ENCODE data around the gene NEIL3.

Gene NEIL3

GRCh38 chr4:177356206-177356605 is 46.5 kb downstream of the NEIL3 start:
- Histone ChIP-seq H3K4me1 (no peaks in the 10 kb centered on the region), H3K4me3 (no peak overlapping the region), H3K9me3 (no peaks in the 10 kb centered on the region), H3K36me3 (no peaks in the 10 kb centered on the region), H3K27me3 (no peaks in the 10 kb centered on the region), H3K27ac (no peak overlapping the region)
- TF ChIP-seq, protein P1, sequence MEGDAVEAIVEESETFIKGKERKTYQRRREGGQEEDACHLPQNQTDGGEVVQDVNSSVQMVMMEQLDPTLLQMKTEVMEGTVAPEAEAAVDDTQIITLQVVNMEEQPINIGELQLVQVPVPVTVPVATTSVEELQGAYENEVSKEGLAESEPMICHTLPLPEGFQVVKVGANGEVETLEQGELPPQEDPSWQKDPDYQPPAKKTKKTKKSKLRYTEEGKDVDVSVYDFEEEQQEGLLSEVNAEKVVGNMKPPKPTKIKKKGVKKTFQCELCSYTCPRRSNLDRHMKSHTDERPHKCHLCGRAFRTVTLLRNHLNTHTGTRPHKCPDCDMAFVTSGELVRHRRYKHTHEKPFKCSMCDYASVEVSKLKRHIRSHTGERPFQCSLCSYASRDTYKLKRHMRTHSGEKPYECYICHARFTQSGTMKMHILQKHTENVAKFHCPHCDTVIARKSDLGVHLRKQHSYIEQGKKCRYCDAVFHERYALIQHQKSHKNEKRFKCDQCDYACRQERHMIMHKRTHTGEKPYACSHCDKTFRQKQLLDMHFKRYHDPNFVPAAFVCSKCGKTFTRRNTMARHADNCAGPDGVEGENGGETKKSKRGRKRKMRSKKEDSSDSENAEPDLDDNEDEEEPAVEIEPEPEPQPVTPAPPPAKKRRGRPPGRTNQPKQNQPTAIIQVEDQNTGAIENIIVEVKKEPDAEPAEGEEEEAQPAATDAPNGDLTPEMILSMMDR (IDR thresholded peaks at IDR 0.05): no peak
- no peak for DNase-seq
- intact Hi-C loops (cut with DNase I; ENCODE audit: low total_unique reads): no loop called here

GRCh38 chr4:177356921-177357320 is 47.2 kb downstream of the NEIL3 start:
- Histone ChIP-seq H3K36me3 (no peaks in the 10 kb centered on the region), H3K27me3 (no peaks in the 10 kb centered on the region), H3K4me1 (no peaks in the 10 kb centered on the region), H3K27ac (no peak overlapping the region), H3K9me3 (no peaks in the 10 kb centered on the region), H3K4me3 (no peak overlapping the region)
- TF ChIP-seq, protein P1 (IDR thresholded peaks at IDR 0.05): no peak
- no peak for DNase-seq
- intact Hi-C loops (cut with DNase I; ENCODE audit: low total_unique reads): no loop called here

- intact Hi-C loops (cut with DNase I; ENCODE audit: low total_unique reads): no loop called here
Observed at GRCh38 chr4:177367336-177367735, 57.7 kb downstream of the NEIL3 start.

DNA sequence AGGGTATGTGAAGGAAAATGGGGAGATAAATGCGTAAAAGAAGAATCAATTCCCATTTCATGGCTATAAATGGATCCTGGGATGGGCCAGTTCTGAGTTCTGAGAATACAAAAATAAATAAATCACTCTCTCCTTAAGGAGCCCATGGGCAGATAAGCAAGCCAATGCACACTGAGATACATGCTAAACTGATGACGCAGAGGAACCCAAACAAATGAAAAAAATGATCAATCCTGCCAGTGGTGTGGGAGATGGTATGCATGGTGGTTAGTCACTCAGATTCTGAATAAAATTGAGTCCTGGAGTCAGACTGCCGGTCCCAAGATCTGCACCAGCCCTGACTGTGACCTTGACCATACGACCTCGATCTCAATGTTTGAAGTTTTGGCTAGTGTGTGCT is 59.7 kb downstream of the NEIL3 start:
- H3K27me3 ChIP-seq: no peaks in the 10 kb centered on the region
- no peak overlapping the region for H3K27ac ChIP-seq
- intact Hi-C loops (cut with DNase I; ENCODE audit: low total_unique reads): no loop called here
- no peaks in the 10 kb centered on the region for H3K9me3 ChIP-seq
- no peak overlapping the region for H3K4me3 ChIP-seq
- DNase-seq: no peak
- H3K36me3 ChIP-seq: no peaks in the 10 kb centered on the region
- TF ChIP-seq, protein P1 (IDR thresholded peaks at IDR 0.05): no peak
- H3K4me1 ChIP-seq: no peaks in the 10 kb centered on the region

More at GRCh38 chr4:177367336-177367735, 57.7 kb downstream of the NEIL3 start:
- Histone ChIP-seq H3K36me3 (no peaks in the 10 kb centered on the region), H3K27ac (no peak overlapping the region), H3K4me3 (no peak overlapping the region), H3K4me1 (no peaks in the 10 kb centered on the region), H3K27me3 (no peaks in the 10 kb centered on the region), H3K9me3 (no peaks in the 10 kb centered on the region)
- TF ChIP-seq, protein P1 (IDR thresholded peaks at IDR 0.05): no peak
- no peak for DNase-seq

DNA sequence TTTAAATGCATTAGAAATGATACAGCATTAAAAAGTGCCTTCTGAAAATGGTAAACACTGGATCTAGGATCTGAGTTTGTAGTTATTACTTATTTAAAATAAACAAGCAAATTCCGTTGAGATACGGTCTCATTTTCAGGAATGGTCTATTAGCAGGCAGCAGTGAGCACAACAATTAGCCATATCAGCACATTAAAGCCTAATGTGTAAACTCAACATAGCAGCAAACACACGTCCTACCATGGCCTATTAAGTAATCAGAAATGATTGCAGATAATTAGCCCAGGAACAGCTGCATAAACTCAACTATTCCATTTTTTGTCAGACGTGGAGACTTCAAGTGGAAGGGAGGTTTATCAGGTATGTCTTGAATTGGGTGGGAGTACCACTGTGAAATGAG is 61.8 kb downstream of the NEIL3 start:
- Histone ChIP-seq H3K27ac (no peak overlapping the region), H3K27me3 (no peaks in the 10 kb centered on the region), H3K9me3 (no peaks in the 10 kb centered on the region), H3K4me1 (no peaks in the 10 kb centered on the region), H3K4me3 (no peak overlapping the region), H3K36me3 (no peaks in the 10 kb centered on the region)
- no peak for DNase-seq
- TF ChIP-seq, protein P1 (IDR thresholded peaks at IDR 0.05): no peak
- intact Hi-C loops (cut with DNase I; ENCODE audit: low total_unique reads): no loop called here

GRCh38 chr4:177374966-177375365 is 65.3 kb downstream of the NEIL3 start:
- Histone ChIP-seq H3K4me1 (no peaks in the 10 kb centered on the region), H3K27me3 (no peaks in the 10 kb centered on the region), H3K36me3 (no peaks in the 10 kb centered on the region), H3K27ac (no peak overlapping the region), H3K4me3 (no peak overlapping the region), H3K9me3 (no peaks in the 10 kb centered on the region)
- DNase-seq: no peak
- intact Hi-C loops (cut with DNase I; ENCODE audit: low total_unique reads): no loop called here
- TF ChIP-seq, protein P1 (IDR thresholded peaks at IDR 0.05): no peak

All from tibial artery (tissue), 4 donors.